ENCODE measurements around the gene SH3PXD2A. TPM values are rescaled to one million over a fixed set of nuclear protein-coding genes. Genes with fewer than 3 reads are reported as not detected.
"Not testable (repeated sequence)": the region's sequence is repeated elsewhere in the genome, so short reads cannot be mapped to it uniquely, and the experiment has no call there.

Gene SH3PXD2A
- total RNA-seq, 1 donor from 2014 or later = 36.8 TPM

- no peak overlapping the region for H3K27ac Mint-ChIP-seq
- DNase-seq (ENCODE audit: low spot score in 2 of 2, unreplicated experiment in 2 of 2) = no peak
- H3K4me3 Mint-ChIP-seq = no peak overlapping the region
- H3K27me3 Mint-ChIP-seq (ENCODE audit: low read depth) = no peaks in the 10 kb centered on the region
- TF ChIP-seq, protein P1, sequence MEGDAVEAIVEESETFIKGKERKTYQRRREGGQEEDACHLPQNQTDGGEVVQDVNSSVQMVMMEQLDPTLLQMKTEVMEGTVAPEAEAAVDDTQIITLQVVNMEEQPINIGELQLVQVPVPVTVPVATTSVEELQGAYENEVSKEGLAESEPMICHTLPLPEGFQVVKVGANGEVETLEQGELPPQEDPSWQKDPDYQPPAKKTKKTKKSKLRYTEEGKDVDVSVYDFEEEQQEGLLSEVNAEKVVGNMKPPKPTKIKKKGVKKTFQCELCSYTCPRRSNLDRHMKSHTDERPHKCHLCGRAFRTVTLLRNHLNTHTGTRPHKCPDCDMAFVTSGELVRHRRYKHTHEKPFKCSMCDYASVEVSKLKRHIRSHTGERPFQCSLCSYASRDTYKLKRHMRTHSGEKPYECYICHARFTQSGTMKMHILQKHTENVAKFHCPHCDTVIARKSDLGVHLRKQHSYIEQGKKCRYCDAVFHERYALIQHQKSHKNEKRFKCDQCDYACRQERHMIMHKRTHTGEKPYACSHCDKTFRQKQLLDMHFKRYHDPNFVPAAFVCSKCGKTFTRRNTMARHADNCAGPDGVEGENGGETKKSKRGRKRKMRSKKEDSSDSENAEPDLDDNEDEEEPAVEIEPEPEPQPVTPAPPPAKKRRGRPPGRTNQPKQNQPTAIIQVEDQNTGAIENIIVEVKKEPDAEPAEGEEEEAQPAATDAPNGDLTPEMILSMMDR (IDR thresholded peaks at IDR 0.05; ENCODE audit: unreplicated experiment) = no peak
- no peaks in the 10 kb centered on the region for H3K9me3 Mint-ChIP-seq
- H3K4me1 Mint-ChIP-seq = peaks cover 15% of the 10 kb centered on the region
- peaks cover 23% of the 10 kb centered on the region for H3K36me3 Mint-ChIP-seq
Measured at GRCh38 chr10:103613616-103614015, 241.8 kb downstream of the SH3PXD2A start.

DNA sequence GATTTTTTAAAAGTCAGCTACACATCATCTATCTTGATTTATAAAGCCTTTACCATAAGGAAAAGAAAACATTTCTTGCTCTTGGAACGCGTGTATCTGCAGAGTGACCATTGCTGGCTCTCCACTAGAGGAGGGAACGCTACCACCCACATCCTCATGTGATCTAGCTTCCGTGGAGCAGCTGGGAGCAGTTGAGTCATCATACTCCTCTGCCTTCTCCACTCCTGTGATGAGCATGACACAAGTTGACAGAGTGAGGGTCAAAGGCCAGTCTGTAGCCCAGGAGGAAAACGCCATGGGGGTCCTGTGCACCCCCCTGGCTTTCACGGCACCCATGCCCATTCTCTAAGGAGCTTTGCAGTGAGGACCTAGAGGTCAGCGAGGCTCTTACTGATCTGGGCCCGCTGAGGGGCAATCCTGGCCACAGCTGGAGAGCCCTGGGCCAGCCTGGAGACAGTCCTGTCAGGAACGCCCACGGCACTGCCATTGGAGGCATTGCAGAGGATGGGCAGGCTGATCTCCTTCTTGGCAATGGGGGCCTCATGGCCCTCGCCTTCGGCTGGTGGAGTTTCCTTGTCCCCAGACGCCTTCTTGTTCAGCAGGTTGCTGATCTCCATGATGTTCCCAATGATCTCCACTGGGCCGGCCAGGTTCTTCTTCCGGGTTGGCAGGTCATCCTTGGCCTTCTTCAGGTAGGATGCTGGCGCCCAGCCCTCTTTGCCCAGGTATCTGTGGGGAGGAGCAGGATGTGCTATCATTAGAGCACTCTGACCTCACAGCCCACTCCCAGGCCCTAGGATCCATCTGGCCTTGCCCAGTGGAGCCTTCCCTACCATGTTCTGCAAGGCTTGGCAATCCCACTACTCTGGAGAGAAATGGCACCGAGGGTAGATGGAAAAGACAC lies 242.7 kb downstream of the SH3PXD2A start:
- peaks cover 15% of the 10 kb centered on the region for H3K4me1 Mint-ChIP-seq
- H3K27me3 Mint-ChIP-seq (ENCODE audit: low read depth) = no peaks in the 10 kb centered on the region
- H3K9me3 Mint-ChIP-seq = no peaks in the 10 kb centered on the region
- no peak for DNase-seq (ENCODE audit: low spot score in 2 of 2, unreplicated experiment in 2 of 2)
- no peak overlapping the region for H3K27ac Mint-ChIP-seq
- peaks cover 27% of the 10 kb centered on the region for H3K36me3 Mint-ChIP-seq
- TF ChIP-seq, protein P1 (IDR thresholded peaks at IDR 0.05; ENCODE audit: unreplicated experiment) = no peak
- H3K4me3 Mint-ChIP-seq = no peak overlapping the region

DNA sequence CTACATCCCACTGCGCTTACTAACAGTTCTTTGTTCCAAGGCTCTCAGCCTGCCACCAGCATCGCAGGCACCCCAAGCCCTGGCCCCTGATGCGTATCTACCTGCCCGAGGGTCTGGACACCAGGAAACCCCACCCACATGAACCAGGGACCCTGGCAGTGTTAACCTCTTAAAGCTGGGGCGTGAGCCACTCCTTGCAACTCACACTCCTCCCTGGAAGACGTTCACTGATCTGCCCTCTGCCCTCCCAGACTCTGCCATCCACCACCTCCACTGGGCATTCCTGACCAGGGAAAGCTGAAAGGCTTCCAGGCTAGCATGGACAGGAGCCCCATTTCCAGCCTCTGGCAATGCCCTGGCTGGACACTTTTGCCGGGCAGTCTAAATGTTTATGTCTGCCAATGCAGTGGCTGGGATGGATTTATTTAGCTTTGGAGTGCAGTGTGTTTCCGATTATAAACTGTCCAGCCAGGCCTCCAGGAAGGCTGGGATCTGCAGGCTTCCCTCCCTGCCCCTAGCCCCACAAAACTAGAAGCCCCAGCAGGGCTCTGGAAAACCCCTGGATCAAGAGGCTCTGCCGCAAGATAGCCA lies 244.4 kb downstream of the SH3PXD2A start:
- DNase-seq (ENCODE audit: low spot score in 2 of 2, unreplicated experiment in 2 of 2) = no peak
- Mint-ChIP-seq H3K27me3 (ENCODE audit: low read depth) (no peaks in the 10 kb centered on the region), H3K36me3 (peaks cover 28% of the 10 kb centered on the region), H3K27ac (no peak overlapping the region), H3K4me1 (peaks cover 13% of the 10 kb centered on the region), H3K9me3 (no peaks in the 10 kb centered on the region), H3K4me3 (no peak overlapping the region)
- TF ChIP-seq, protein P1 (IDR thresholded peaks at IDR 0.05; ENCODE audit: unreplicated experiment) = no peak

GRCh38 chr10:103610083-103610472 lies 245.3 kb downstream of the SH3PXD2A start:
- Mint-ChIP-seq H3K36me3 (peaks cover 32% of the 10 kb centered on the region), H3K9me3 (no peaks in the 10 kb centered on the region), H3K27ac (no peak overlapping the region), H3K4me1 (peaks cover 8% of the 10 kb centered on the region), H3K4me3 (no peak overlapping the region), H3K27me3 (ENCODE audit: low read depth) (no peaks in the 10 kb centered on the region)
- no peak for DNase-seq (ENCODE audit: low spot score in 2 of 2, unreplicated experiment in 2 of 2)
- TF ChIP-seq, protein P1 (IDR thresholded peaks at IDR 0.05; ENCODE audit: unreplicated experiment) = no peak

GRCh38 chr10:103609231-103610082 lies 245.9 kb downstream of the SH3PXD2A start:
- Mint-ChIP-seq H3K4me1 (peaks cover 4% of the 10 kb centered on the region), H3K27me3 (ENCODE audit: low read depth) (no peaks in the 10 kb centered on the region), H3K27ac (no peak overlapping the region), H3K4me3 (no peak overlapping the region), H3K9me3 (no peaks in the 10 kb centered on the region), H3K36me3 (peaks cover 35% of the 10 kb centered on the region)
- DNase-seq (ENCODE audit: low spot score in 2 of 2, unreplicated experiment in 2 of 2) = no peak
- TF ChIP-seq, protein P1 (IDR thresholded peaks at IDR 0.05; ENCODE audit: unreplicated experiment) = no peak

DNA sequence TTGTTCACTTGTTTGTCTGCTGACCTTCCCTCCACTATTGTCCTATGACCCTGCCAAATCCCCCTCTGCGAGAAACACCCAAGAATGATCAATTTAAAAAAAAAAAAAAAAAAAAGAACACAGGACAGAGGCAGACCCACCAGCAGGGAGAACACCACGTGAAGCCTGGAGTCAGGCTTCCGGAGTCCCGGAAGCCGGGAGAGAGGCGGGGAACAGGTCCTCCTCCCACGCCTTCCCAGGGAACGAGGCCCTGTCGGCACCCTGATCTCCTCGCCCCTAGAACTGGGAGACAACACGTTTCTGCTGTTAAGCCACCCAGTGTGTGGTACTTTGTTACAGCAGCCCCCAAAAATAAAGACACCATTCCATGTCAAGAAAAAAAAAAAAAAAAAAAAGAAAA lies 247.3 kb downstream of the SH3PXD2A start:
- not testable (repeated sequence) for H3K27ac Mint-ChIP-seq; H3K4me1 Mint-ChIP-seq; H3K27me3 Mint-ChIP-seq (ENCODE audit: low read depth); H3K9me3 Mint-ChIP-seq; H3K4me3 Mint-ChIP-seq; DNase-seq (ENCODE audit: low spot score in 2 of 2, unreplicated experiment in 2 of 2)
- H3K36me3 Mint-ChIP-seq = peaks cover 33% of the 10 kb centered on the region

DNA sequence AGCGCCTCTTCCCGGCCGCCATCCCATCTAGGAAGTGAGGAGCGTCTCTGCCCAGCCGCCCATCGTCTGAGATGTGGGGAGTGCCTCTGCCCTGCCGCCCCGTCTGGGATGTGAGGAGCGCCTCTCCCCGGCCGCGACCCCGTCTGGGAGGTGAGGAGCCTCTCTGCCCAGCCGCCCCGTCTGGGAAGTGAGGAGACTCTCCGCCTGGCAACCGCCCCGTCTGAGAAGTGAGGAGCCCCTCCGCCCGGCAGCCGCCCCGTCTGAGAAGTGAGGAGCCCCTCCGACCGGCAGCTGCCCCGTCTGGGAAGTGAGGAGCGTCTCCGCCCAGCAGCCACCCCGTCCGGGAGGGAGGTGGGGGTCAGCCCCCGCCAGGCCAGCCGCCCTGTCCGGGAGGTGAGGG lies 248.3 kb downstream of the SH3PXD2A start:
- H3K27ac Mint-ChIP-seq; DNase-seq (ENCODE audit: low spot score in 2 of 2, unreplicated experiment in 2 of 2); H3K4me3 Mint-ChIP-seq; H3K4me1 Mint-ChIP-seq; H3K27me3 Mint-ChIP-seq (ENCODE audit: low read depth); H3K9me3 Mint-ChIP-seq: not testable (repeated sequence)
- H3K36me3 Mint-ChIP-seq = peaks cover 43% of the 10 kb centered on the region

GRCh38 chr10:103606097-103606438 lies 249.3 kb downstream of the SH3PXD2A start:
- H3K36me3 Mint-ChIP-seq = peaks cover 39% of the 10 kb centered on the region

More at GRCh38 chr10:103606097-103606438, 249.3 kb downstream of the SH3PXD2A start:
- not testable (repeated sequence) for H3K9me3 Mint-ChIP-seq; H3K27me3 Mint-ChIP-seq (ENCODE audit: low read depth); DNase-seq (ENCODE audit: low spot score in 2 of 2, unreplicated experiment in 2 of 2); H3K4me1 Mint-ChIP-seq; H3K27ac Mint-ChIP-seq; H3K4me3 Mint-ChIP-seq

Measured in mesothelial cell of epicardium (in vitro differentiated cells).